ENCODE measurements around the gene SHISA6.
"Not testable (repeated sequence)": the region's sequence is repeated elsewhere in the genome, so short reads cannot be mapped to it uniquely, and the experiment has no call there.

Gene SHISA6

GRCh38 chr17:11267999-11268575 lies 27.1 kb downstream of the SHISA6 start:
- DNase-seq, result no peak

DNA sequence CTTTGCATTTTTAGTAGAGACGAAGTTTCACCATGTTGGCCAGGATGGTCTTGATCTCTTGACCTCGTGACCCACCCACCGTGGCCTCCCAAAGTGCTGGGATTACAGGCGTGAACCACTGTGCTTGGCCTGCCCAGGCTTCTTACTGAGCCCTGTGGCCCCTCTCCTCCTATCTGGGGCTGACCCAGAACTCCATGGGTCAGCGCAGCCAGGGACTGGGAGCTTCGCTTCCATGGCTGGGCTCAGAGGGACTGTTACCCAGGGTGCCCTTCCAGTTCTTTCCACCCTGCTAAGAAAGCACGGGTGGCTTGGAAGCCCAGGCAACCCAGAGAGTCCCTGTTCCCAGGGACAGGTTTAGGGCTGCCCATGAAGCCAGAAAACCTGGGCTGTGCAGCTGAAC lies 28.2 kb downstream of the SHISA6 start:
- no peak for DNase-seq

- DNase-seq, result no peak
Observed at GRCh38 chr17:11272191-11272590, 31.2 kb downstream of the SHISA6 start.

DNA sequence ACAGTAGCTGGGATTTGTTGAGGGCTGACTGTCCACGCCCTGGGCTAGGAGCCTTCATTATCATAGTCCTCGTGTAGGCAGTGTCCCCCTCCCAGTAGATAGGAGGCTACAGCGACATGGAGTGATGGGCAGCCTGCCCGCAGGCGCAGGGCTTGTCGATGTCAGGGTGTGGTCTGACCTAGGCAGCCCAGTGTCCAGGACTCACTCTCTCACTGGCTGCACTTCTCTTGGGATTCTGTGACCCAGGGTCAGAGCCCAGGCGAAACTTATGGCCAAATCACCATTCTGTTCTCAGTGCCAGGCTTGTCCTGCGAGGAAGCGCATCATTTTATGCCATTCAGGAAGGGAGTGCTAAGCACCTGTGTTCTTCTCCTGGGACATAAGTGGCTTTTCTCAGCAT lies 32.6 kb downstream of the SHISA6 start:
- DNase-seq, result no peak

- DNase-seq, result no peak
Observed at GRCh38 chr17:11274106-11274505, 33.1 kb downstream of the SHISA6 start.

- DNase-seq, result no peak
Observed at GRCh38 chr17:11276486-11276885, 35.5 kb downstream of the SHISA6 start.

- DNase-seq, result peak; percentile 55
Observed at GRCh38 chr17:11278186-11278991, 37.4 kb downstream of the SHISA6 start.

DNA sequence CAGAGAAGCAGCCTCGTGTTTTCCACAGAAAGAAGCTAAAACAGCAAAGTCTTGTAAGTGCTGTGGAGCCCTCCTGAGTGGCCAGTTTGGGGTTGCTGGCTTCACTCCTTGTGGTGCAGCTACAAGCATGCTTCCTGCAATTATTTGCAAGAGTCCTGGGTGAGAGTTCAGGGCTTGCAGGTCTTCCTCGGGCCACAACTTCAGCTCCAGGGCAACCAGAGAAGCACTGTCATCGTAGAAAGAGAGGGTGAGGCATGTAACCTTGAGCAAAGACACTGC lies 37.9 kb downstream of the SHISA6 start:
- no peak for DNase-seq

- no peak for DNase-seq
Observed at GRCh38 chr17:11279776-11280344, 38.8 kb downstream of the SHISA6 start.

DNA sequence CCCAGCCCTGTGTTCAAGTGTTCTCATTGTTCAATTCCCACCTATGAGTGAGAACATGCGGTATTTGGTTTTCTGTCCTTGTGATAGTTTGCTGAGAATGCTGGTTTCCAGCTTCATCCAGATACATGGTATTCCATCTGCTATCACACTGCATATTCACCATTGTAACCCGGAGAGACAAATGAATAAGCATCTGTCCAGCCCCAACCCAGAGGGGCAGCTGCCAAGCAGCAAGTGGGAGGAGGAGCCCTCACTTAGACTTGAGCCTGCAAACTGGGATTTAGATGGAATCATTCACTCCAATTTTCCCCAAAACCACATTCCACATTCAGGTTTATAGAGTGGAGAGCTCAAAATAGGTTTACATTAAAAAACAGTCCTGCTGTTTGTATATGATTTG lies 41.6 kb downstream of the SHISA6 start:
- no peak for DNase-seq

DNA sequence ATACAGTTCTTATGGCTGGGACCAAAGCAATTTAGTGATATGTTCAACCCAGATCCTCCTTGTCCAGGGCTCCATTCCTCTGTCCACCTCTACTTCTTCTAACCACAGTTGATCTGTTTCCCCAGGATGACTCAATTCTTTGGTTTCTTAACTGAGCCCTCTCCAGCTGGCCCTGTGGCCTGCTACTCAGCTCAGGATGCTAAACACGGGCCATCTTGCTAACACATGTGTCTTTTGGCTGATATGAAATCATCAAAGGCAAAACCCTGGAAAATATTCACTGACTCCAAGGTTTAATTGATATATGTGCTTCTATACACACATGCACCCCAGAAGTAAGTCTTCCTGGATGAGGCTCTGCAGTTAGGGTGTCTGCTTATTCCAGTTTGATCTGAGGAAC lies 43.8 kb downstream of the SHISA6 start:
- no peak for DNase-seq

- DNase-seq, result no peak
Observed at GRCh38 chr17:11285946-11286345, 44.9 kb downstream of the SHISA6 start.

DNA sequence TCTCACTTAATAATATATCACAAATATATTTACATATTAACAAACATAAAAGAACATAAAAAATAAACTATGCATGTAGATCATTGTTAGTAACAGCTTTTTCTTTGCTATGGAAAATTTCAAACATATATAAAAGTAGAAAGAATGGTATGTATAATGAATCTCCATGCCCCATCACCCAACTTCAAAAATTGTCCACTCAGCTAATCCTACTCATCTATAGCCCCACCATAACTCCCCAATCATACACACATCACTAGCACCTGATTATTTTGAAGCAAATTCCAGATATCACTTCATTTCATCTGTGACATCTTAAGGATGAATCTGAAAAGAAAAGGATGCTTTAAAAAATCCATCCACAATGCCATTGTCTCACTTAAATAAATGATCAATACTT lies 46.8 kb downstream of the SHISA6 start:
- DNase-seq, result no peak

DNA sequence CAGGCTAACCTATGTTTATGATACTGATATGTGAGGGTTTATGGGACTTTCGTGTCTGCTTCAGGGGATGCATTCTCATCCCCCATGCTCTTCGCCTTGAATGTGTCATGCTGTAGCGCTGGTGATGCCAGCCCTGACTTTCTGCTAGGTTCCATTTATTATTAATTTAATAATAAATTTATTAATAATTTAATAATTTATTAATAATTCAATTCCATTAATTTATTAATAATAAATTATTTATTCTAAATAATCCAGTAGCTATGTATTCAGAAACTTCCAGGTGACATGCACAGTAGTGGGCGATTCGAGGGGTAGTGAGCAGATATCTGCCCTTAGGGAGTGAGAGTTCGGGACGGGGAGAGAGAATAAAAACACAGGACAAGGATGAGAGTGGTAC lies 49.8 kb downstream of the SHISA6 start:
- DNase-seq, result no peak

DNA sequence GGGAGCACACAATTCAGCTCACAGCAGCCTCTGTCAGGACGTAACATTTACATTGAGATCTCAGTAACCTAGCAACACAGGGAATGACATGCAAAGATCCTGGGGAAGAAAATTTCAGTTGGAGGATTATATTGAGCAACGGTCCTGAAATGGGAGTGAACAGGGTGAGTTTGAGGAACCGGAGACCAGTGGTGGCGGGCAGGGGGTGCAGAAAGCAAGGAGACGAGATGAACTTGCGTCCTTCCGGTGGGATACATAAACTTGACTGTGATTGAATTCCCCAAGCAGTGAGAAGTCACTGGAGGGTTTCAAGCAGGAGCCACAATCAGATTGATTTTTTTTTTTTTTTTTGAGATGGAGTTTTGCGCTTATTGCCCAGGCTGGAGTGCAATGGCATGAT lies 51.5 kb downstream of the SHISA6 start:
- DNase-seq, result no peak

- no peak for DNase-seq
Observed at GRCh38 chr17:11293480-11293879, 52.5 kb downstream of the SHISA6 start.

- DNase-seq, result no peak
Observed at GRCh38 chr17:11294826-11295225, 53.8 kb downstream of the SHISA6 start.

DNA sequence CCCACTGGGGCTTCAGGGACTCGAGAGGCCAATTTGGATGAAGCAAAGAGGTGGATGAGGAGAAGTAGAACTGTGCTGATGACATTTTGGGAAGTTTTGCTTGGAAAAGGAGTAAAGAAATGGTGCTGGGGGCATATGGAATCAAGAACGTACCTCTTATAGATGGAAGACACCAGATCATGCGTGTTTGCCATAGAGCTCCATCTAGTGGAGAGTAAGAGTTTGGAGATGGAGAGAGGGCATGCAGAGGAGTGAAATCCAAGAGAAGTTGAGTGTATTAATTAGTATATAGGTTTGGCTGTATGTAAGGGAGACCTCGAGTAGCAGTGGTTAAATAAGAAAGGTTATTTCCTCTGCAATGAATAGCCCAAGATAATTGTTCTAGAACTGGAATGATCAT lies 56.0 kb downstream of the SHISA6 start:
- DNase-seq, result no peak

DNA sequence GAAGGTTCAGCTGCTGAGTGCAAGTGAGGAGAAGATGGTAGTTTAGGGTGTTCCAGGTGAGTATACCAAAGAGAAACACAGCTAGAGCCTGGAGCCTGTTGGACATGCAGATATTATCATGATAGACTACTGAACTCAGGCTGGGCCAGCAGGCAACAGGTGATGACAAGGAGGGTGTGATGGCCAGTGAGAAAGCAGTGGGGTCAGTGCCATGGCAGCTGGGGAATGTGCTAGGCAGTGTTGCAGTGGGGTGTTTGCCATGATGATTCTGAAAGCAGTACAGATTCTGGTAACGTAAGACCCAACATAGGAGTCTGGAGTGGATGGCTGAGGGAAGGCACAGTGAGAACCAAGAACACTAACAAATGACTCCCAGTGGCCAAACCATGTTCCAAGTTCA lies 57.4 kb downstream of the SHISA6 start:
- DNase-seq, result no peak

DNA sequence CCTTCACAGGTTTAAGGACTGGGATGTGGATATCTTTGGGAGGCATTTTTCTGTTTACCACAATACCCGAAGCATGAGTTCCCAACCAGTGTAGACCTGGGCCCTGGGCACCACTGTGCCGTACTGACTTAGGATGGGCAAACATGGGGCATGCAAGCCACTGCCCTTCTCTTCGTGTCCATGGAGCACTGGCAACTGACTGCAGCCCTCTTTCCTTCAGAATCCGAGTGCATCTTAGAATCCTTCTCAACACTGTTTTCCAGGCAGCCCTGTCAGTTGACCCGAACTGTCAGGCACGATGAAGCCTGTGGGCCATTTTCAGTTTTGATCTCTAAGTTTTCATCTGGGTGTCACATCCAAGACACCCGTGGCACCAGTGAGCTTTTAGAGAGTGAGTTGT lies 59.2 kb downstream of the SHISA6 start:
- DNase-seq, result no peak

DNA sequence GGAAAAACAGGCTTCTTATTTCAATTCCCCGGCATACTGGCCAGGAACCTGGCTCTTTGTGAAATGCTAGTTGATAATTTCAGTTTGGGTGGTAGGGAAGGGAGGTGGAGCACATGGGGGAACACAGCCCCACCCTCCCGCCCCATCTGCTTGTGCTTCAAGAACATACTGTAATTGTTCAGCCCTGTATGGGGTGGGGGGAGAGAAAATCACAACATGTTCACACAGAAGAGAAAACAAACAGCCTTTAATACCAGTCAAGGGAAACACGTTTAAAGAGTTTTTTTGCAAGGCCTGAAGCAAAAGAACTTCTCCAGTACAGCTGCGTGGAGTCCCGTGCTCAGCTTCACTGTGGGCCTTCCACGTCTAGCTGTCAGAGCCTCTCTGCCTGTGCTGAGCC lies 59.7 kb downstream of the SHISA6 start:
- DNase-seq, result no peak

DNA sequence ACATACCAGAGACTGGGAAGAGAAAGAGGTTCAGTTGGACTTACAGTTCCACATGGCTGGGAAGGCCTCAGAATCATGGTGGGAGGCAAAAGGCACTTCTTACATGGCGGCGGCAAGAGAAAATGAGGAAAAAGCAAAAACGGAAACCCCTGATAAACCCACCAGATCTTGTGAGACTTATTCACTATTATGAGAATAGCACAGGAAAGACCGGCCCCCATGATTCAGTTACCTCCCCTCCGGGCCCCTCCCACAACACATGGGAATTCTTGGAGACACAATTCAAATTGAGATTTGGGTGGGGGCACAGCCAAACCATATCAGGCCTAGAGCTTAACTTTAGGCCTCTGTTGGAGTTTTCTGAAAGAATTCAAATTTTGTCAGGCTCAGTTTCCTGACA lies 60.9 kb downstream of the SHISA6 start:
- DNase-seq, result not testable (repeated sequence)

DNA sequence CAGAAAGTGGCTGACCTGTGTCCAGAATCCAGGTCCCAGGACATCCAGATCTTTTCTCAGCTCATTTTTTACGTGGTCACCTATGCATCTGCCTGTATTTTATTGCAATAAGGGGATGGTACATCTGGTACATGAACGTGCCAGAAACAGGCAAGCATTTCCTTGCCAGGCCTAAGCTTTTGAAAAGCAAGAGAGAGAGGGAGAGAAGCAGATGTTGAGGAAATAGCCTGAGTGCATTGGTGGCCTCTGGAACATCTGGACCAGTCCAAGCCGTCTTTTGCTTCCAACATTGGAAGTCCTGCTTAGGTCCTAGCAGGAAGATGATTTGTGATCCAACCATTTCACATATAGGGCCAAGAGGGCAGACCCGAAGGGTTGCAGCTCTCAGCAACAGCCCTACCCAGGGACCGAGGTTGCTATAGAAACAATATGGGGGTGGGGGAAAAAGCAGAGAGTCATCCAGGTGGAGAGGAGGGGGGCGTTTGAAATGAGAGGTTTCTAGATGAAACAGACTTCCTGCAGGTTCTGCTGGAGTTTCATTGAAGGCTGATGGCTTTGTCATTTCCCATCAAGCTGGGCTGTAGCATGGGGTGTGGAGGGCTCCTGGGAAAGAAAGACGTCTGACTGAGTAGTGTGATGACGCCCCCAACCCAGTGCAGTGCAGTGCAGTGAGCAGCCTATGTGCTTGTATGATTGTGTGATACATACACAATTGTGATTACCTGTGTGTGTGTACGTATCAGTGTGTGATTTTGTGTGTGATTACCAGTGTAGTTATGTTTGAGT lies 61.6 kb downstream of the SHISA6 start:
- no peak for DNase-seq

DNA sequence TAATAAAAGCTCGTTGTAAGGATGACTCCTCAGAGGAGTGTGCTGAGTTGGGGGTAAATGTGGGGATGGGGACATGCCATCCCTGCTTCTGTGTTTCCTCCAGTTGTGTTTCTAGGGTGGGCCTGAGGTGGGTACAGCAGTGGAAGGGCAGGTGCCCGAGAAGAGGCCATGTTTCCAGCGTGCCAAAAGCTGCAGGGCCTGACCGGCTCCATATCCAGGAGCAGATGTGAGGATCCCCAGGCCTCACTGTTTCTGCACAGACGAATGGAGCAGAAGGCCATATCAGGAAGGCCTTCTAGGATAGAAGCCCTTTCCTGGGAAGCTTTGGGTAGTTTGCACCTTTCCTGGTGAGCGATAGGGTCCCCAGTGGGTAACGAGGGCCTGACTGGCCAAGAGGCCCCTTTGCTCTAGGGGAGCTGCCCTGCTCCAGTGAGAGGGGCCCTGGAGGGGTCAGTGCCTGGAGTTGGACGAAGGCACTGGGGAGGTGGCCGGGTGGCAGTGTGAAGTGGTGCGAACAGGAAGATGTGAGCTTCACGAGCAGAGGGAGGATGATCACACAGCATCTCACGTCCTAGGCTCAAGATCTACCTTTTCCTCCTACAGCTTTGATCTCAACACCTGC lies 62.9 kb downstream of the SHISA6 start:
- no peak for DNase-seq
